Retinal pigment epithelial cell (primary cell): ENCODE measurements around the gene KCND3.

ENCODE experiments used
- DNase-seq: peaks from one replicate; pipeline ENCODE4 v3.0.0-alpha.2; 2010; ENCODE audit warnings: low read depth
- H3K4me3 ChIP-seq: 2 replicates; pipeline ENCODE4 v1.5.1; 2011; ENCODE audit warnings: mild to moderate bottlenecking, low read length, control low read depth, moderate library complexity
- TF ChIP-seq, protein P1 (sequence below): conservative IDR thresholded peaks from 2 replicates; pipeline ENCODE4 v1.5.1; 2011; ENCODE audit warnings: low read depth, low read length, control low read depth, inconsistent platforms

The KCND3 gene

DNA sequence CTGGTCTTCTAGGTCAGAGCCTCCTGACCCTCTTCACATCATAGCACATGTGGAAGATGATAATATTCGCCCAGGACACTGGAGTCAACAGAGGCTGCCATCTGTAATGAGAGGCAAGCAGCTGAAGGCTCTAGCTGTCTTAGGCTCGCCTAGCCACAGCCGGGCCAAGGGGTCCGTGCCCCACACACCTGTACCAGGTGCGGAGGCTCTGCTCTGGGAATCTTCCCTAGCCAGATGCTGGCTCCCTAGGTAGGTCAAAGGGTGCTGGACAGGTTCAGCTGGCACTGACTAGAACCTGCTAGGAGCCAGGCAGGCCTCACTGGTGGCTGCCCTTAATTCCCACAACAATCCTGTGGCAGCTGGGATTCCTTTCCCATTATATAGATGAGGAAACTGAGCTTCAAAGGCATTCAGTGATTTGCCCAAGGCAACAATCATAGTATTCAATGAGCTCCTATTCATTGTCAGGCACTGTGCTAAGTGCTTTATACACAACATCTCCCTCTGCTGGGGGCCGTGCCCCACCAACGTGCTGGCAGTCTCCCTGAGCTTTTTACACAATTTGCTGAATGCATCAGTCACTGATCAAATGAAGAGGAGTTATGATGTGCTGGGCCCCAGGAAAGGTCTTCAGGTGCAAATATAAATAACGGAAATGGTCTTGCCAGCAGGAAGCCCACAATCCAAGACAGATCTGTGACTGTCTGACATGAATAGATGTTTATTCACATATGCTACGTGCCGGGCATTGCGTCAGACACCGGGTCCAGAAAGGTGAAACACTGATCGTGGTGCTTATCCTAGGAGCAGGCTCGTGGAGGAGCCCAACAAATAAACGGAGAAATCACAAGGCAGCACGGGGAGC lies 175.8 kb downstream of the KCND3 start:
- TF ChIP-seq, protein P1, sequence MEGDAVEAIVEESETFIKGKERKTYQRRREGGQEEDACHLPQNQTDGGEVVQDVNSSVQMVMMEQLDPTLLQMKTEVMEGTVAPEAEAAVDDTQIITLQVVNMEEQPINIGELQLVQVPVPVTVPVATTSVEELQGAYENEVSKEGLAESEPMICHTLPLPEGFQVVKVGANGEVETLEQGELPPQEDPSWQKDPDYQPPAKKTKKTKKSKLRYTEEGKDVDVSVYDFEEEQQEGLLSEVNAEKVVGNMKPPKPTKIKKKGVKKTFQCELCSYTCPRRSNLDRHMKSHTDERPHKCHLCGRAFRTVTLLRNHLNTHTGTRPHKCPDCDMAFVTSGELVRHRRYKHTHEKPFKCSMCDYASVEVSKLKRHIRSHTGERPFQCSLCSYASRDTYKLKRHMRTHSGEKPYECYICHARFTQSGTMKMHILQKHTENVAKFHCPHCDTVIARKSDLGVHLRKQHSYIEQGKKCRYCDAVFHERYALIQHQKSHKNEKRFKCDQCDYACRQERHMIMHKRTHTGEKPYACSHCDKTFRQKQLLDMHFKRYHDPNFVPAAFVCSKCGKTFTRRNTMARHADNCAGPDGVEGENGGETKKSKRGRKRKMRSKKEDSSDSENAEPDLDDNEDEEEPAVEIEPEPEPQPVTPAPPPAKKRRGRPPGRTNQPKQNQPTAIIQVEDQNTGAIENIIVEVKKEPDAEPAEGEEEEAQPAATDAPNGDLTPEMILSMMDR: peak; percentile 14

DNA sequence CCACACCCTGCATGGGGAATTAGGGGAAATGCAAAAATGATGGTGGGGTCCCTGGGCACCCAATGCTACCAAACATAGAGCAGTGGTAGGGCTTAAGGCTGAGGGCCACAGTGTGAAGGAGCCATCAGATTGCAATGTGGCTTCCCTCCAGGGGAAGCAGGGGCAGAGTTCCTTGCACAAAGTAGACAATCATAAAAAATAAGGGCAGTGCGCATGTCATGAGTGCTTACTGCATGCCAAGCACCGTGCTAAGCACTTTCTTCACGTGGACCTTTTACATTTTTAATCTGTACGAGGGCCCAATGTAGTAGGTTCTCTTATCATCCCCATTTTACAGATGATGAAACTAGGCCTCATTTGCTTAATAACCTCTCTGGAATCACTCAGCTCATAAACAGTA lies 177.2 kb downstream of the KCND3 start:
- H3K4me3 ChIP-seq: no peak overlapping the region
- TF ChIP-seq, protein P1: no peak
- DNase-seq: no peak

More for the DNA sequence above, 175.8 kb downstream of the KCND3 start:
- H3K4me3 ChIP-seq: no peak overlapping the region
- no peak for DNase-seq

DNA sequence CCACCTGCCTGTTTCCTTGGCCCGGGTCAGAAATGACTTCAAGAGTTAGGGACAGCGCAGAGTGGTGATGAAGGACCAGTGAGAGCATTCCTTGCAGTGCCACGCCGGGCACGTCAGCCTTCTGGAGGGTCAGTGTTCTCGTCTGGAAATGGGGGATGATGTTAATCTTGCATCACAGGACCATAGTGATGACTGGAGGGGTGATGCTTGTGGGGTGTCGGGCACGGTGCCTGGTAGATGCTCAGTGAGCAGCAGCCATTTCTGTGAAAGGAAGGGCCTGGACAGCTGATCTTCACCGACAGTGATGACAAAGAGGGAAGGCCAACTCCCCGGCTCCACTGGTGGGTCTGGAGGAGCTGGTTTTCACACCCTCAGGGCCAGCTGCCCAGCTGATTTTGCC lies 177.6 kb downstream of the KCND3 start:
- H3K4me3 ChIP-seq: no peak overlapping the region
- no peak for DNase-seq
- TF ChIP-seq, protein P1: no peak

DNA sequence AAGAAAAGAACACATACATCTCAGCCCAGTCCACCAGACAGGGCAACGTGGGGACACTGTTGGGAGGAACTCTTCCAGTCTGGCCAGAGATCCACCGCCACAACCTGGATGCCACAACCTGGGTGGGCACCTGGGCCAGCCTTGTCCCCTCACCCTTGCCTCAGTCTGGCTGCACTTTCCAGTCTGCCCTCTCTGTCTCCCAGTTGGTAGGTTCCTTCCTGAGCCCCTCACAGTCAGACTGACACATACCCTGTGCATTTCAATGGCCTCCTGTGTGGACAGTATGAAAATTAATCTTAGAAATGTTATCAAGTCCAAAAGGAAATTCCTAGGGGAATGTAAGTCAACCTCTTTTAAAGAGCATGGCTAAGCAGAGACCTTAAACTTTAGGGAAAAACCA lies 184.2 kb downstream of the KCND3 start:
- no peak for DNase-seq
- TF ChIP-seq, protein P1: no peak

DNA sequence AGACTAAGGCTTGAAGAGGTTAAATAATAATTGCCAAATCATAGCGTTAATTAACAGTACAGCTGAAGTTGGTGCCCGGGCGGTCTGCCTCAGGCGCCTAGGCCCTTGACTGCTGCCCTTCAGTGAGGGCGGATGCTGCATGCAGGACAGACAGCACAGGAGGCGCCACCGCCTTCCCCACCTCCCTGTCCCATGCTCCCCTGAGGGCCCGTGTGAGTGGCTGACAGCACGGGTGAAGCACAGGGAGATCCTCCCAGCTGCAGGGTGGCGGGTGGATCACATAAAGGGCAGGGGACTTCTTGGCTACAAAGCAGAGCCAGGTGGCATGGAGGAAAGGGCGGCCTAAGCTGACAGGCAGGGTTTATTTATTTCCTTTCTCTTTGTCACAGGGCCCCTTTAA lies 184.7 kb downstream of the KCND3 start:
- TF ChIP-seq, protein P1: no peak
- no peak for DNase-seq

More for the DNA sequence above, 184.2 kb downstream of the KCND3 start:
- H3K4me3 ChIP-seq: no peak overlapping the region

DNA sequence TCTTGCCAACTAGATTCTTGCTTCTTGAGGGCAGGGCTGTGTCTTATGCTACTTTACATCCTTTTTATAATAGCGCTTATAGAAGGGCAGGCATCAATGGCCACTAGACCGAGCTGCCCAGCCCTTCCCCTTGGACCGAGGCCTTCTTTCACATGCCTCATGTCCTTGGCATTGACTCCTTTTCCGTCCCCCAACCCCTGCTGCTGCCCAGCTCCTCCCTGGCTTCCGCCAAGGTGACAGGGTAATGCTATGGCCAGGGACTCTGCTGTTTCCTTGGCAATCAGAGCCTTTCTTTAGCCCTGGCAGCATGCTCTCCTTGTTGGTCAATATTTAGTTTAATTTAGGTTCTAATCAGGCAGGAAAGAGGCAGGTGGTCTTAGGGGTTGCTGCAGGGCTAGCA lies 185.5 kb downstream of the KCND3 start:
- no peak for DNase-seq
- TF ChIP-seq, protein P1: no peak
- H3K4me3 ChIP-seq: no peak overlapping the region

More for the DNA sequence above, 184.7 kb downstream of the KCND3 start:
- no peak overlapping the region for H3K4me3 ChIP-seq

DNA sequence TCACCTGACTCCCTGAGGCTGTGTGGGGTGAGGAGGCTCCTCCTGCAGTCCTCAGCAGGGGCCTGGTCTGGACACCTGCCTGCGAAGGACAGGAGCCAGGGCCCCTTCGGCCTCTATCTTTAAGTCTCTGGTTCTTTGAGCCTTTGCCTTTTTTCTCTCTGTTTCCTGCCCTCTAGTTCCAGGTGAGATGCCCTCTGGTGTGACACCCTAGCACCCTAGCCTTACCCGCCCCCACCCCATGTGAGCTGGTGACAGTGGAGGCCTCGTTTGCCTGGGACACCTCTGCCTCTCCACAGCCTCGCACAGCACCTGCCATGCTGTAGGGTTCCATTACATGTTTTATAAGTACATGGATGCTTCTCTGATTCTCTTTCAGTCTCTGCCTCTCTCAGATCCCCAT lies 186.5 kb downstream of the KCND3 start:
- TF ChIP-seq, protein P1: no peak
- no peak for DNase-seq

More for the DNA sequence above, 186.5 kb downstream of the KCND3 start:
- H3K4me3 ChIP-seq: no peak overlapping the region
